HUES6 (cell line): ENCODE measurements around the gene TOP3A.
"Not testable (repeated sequence)": the region's sequence is repeated elsewhere in the genome, so short reads cannot be mapped to it uniquely, and the experiment has no call there.

ENCODE experiments used
- H3K27ac ChIP-seq: 2 replicates; pipeline ENCODE4 v1.7.0; 2013; ENCODE audit warnings: low read depth, mild to moderate bottlenecking, low read length, inconsistent platforms
- H3K27me3 ChIP-seq: 2 replicates; pipeline ENCODE4 v1.6.1; 2013; ENCODE audit warnings: low read length; ENCODE audit not compliant: control insufficient read depth, insufficient read depth
- H3K36me3 ChIP-seq: 2 replicates; pipeline ENCODE4 v1.6.1; 2013; ENCODE audit warnings: low read length; ENCODE audit not compliant: control insufficient read depth, insufficient read depth
- H3K4me1 ChIP-seq: 2 replicates; pipeline ENCODE4 v1.6.1; 2013; ENCODE audit warnings: low read length; ENCODE audit not compliant: control insufficient read depth, insufficient read depth
- H3K4me3 ChIP-seq: 2 replicates; pipeline ENCODE4 v1.5.1; 2013; ENCODE audit warnings: low read depth, low read length
- H3K9ac ChIP-seq: one replicate; pipeline ENCODE4 v1.6.1; 2013; ENCODE audit warnings: mild to moderate bottlenecking, low read length
- H3K9me3 ChIP-seq: 2 replicates; pipeline ENCODE4 v1.6.1; 2013; ENCODE audit warnings: low read depth, low read length; ENCODE audit not compliant: control insufficient read depth, insufficient read depth

Gene TOP3A

DNA sequence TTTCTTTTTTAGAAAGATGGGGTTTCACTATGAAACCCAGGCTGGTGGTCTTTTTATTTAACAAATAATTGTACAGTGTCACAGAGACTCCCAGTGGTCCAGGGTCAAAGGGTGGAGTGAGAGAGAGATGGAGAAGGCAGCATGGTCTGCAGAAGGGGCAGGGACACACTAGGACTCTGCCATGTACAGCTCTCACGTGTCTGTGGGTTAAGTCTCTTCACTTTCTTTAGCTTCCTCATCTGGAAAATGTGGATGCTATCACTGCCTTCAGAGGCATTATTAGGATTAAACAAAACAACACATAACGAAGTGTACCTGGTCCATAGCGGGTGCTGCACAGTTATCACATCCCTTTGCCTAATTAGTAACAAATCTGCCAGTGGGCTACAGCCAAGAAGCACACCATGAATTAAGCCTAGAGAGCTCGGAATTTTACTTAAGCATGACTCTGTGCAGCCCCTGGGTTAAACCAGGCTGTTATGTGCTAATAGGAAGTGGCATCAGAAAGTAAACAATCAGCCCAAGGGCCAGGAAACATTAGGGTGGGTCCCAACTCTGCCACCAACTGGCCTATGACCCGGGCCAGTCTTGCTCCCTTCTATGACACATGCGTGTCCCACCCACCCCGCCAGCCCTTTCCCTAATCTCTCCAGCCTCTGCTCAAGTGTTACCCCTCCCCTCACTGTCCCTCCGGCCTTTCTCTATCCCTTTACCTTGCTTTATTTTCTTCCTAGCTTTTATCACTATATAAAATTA lies 13.9 kb downstream of the TOP3A start:
- H3K27me3 ChIP-seq = no peaks in the 10 kb centered on the region
- H3K4me3 ChIP-seq = no peak overlapping the region
- H3K27ac ChIP-seq = no peak overlapping the region
- H3K9me3 ChIP-seq = no peaks in the 10 kb centered on the region; the same call in 1 of the 2 replicates
- peaks cover 71% of the 10 kb centered on the region for H3K36me3 ChIP-seq
- H3K9ac ChIP-seq = no peak overlapping the region
- H3K4me1 ChIP-seq = no peaks in the 10 kb centered on the region

DNA sequence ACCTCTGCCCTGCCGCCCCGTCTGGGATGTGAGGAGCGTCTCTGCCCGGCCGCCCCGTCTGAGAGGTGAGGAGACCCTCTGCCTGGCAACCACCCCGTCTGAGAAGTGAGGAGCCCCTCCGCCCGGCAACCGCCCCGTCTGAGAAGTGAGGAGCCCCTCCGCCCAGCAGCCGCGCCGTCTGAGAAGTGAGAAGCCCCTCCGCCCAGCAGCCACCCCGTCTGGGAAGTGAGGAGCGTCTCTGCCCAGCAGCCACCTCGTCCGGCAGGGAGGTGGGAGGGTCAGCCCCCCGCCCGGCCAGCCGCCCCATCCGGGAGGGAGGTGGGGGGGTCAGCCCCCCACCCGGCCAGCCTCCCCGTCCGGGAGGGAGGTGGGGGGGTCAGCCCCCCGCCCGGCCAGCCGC lies 16.7 kb downstream of the TOP3A start:
- not testable (repeated sequence) for H3K27ac ChIP-seq
- peaks cover 67% of the 10 kb centered on the region for H3K36me3 ChIP-seq

DNA sequence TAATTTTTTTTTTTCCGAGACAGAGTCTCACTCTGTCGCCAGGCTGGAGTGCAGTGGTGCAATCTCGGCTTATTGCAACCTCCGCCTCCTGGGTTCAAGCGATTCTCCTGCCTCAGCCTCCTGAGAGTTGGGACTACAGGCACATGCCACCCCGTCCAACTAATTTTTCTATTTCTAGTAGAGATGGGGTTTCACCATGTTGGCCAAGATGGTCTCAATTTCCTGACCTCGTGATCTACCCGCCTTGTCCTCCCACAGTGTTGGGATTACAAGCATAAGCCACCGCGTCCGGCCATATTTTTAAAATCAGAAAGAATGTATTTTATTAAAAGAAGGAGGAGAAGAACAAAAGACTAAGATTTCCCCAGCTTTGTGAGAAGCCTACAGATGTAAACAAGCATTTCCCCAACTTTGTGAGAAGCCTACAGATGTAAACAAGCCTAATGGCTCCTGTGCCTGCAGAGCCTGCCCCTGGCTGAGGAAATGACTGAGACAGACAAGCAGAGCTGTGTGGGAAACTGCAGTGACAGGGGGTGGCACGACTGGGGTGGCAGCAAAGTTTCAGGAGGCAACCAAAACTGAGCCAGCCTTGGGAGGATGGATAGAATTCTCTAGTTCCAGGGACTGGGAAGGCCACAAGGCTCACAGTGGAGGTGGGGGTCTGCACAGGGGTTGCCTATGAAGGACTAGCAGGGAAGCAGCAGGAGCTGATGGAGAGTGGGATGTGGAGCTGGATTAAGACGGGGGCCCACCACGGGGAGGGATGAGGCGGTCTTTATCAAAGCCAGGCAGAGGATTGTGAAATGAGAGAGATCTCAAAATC lies 22.9 kb downstream of the TOP3A start:
- Histone ChIP-seq H3K27me3 (no peaks in the 10 kb centered on the region), H3K9ac (no peak overlapping the region), H3K36me3 (peaks cover 81% of the 10 kb centered on the region), H3K4me3 (no peak overlapping the region), H3K27ac (no peak overlapping the region), H3K4me1 (no peaks in the 10 kb centered on the region), H3K9me3 (no peaks in the 10 kb centered on the region)

More for the DNA sequence above, 16.7 kb downstream of the TOP3A start:
- H3K27me3 ChIP-seq, H3K4me1 ChIP-seq, H3K4me3 ChIP-seq, H3K9ac ChIP-seq, H3K9me3 ChIP-seq: not testable (repeated sequence)

DNA sequence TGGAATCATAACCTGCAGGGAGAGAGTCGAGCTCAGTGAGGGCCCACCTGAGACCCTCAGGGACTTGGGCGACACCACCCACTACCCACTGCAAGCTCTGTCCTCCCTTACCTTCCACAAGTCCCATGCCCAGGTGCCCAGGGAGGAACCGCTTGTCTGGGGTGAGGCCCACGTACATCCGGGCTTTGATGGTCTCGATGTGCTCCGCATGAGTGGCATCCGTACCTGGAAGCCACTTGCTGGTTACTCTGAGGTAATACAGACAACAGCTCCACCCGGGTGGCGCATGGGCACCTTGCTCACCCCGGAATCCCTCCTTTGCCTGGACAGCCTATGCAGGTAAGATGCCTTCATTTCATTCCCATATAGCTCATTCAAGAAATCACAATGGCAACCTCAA lies 29.5 kb downstream of the TOP3A start:
- Histone ChIP-seq H3K9ac (no peak overlapping the region), H3K9me3 (no peaks in the 10 kb centered on the region), H3K36me3 (peaks cover 88% of the 10 kb centered on the region)

DNA sequence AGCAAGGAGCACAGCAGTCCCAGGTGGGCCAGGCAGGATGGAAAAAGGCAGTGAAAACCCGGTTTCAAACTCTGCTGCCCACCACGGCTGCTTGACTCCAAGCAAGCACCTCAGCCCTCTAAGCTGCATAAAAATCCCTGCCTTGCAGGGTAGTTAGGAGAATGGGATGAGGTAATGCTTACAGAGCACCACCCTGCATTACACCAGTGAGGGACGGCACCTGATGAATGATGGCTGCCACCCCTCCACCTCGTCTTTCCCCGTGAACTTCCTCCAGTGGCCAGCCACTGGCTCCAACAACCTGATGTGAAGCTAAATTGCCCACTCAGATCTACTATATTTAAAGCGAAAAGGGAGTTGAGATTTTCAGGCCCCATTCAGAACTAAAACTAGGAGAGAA lies 33.0 kb downstream of the TOP3A start:
- peaks cover 92% of the 10 kb centered on the region for H3K36me3 ChIP-seq
- H3K4me1 ChIP-seq = no peaks in the 10 kb centered on the region
- no peaks in the 10 kb centered on the region for H3K9me3 ChIP-seq
- H3K9ac ChIP-seq = no peak overlapping the region
- no peaks in the 10 kb centered on the region for H3K27me3 ChIP-seq
- no peak overlapping the region for H3K4me3 ChIP-seq
- H3K27ac ChIP-seq = no peak overlapping the region

More for the DNA sequence above, 29.5 kb downstream of the TOP3A start:
- Histone ChIP-seq H3K27ac (no peak overlapping the region), H3K27me3 (no peaks in the 10 kb centered on the region), H3K4me3 (no peak overlapping the region), H3K4me1 (no peaks in the 10 kb centered on the region)

DNA sequence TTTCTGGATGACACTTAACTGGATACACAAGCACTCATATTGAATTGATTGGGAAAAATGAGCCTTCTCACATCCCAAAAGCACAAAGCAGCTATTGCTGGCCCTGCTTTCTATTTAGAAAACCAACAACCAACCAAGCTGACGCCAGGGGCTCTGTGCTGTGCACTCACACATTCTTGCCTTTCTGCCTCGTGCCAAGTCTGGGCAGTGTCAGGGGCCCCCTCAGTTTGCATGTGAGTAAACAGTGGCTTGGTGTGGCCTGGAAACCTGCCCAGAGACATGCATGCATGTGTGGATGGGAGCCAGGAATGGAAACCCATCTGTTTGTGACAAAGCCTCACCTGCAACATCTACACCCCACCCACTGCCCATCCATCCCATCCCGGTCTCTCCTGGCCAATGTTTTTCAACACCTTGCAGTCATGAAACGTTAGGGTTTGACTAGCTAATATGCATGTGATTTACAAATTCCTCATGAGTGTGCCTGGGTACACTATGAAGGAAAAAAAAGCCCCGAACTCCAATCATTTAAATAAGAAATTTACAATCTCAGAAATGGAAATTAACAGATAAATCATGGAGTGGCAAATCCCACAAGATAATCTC lies 33.9 kb downstream of the TOP3A start:
- H3K4me1 ChIP-seq = no peaks in the 10 kb centered on the region
- no peaks in the 10 kb centered on the region for H3K27me3 ChIP-seq
- H3K9ac ChIP-seq = no peak overlapping the region
- H3K27ac ChIP-seq = no peak overlapping the region
- H3K36me3 ChIP-seq = peaks cover 95% of the 10 kb centered on the region
- H3K4me3 ChIP-seq = no peak overlapping the region
- no peaks in the 10 kb centered on the region for H3K9me3 ChIP-seq

DNA sequence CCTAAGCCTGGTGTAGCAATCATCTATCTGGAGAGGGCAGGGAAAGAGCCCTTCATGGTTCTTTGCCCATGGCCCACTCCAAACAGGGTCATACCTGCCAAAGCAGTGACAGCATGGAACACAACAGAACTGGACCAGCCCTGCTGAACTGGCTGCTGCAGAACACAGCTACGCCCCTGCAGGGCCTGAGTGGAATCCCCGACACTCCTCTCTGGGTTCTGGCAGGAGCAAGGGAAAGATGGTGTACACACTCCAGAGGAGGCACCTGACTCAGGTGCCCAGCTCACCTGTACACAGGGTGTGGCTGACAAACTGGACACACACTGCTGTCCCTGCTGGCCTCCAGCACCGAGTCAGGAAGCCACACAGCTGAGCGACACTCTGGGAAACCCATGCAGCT lies 34.5 kb downstream of the TOP3A start:
- Histone ChIP-seq H3K9ac (no peak overlapping the region), H3K27ac (no peak overlapping the region), H3K9me3 (no peaks in the 10 kb centered on the region), H3K36me3 (peaks cover 91% of the 10 kb centered on the region), H3K27me3 (no peaks in the 10 kb centered on the region), H3K4me1 (no peaks in the 10 kb centered on the region), H3K4me3 (no peak overlapping the region)

DNA sequence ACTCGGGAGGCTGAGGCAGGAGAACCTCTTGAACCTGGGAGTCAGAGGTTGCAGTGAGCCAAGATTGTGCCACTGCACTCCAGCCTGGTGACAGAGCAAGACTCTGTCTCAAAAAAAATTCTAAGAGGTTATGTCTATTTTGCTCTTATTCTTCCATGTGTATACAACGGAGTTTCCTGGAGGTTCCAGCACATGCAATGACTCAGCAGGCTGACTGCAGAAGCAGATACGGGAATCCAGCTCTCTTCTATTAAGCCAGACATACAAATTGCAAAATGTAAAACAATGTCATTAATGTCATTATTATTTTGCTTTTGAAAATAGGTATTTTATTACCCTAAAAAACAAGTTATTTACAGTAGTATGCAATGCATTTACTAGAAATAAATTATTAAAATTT lies 35.9 kb downstream of the TOP3A start:
- Histone ChIP-seq H3K4me1 (no peaks in the 10 kb centered on the region), H3K9ac (no peak overlapping the region), H3K27me3 (no peaks in the 10 kb centered on the region), H3K27ac (no peak overlapping the region), H3K9me3 (no peaks in the 10 kb centered on the region), H3K36me3 (peaks cover 90% of the 10 kb centered on the region), H3K4me3 (no peak overlapping the region)

DNA sequence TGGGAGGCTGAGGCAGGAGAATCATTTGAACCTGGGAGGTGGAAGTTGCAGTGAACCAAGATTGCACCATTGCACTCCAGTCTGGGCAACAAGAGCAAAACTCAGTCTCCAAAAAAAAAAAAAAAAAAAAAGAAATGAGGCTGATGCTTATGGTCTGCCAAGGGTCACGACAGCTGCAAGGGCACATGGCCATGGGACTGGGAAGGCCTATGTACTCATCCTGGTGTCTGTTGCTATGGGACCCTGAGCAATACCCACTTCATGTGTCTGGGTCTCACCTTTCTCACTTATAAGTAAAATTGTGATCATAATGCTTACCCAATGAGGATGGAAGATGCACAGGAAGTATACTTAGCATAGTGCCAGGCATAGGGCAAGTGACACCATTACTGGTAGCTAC lies 37.7 kb downstream of the TOP3A start:
- Histone ChIP-seq H3K4me3 (no peak overlapping the region), H3K4me1 (no peaks in the 10 kb centered on the region), H3K9ac (no peak overlapping the region), H3K27ac (no peak overlapping the region), H3K27me3 (no peaks in the 10 kb centered on the region), H3K36me3 (peaks cover 87% of the 10 kb centered on the region), H3K9me3 (no peaks in the 10 kb centered on the region)

DNA sequence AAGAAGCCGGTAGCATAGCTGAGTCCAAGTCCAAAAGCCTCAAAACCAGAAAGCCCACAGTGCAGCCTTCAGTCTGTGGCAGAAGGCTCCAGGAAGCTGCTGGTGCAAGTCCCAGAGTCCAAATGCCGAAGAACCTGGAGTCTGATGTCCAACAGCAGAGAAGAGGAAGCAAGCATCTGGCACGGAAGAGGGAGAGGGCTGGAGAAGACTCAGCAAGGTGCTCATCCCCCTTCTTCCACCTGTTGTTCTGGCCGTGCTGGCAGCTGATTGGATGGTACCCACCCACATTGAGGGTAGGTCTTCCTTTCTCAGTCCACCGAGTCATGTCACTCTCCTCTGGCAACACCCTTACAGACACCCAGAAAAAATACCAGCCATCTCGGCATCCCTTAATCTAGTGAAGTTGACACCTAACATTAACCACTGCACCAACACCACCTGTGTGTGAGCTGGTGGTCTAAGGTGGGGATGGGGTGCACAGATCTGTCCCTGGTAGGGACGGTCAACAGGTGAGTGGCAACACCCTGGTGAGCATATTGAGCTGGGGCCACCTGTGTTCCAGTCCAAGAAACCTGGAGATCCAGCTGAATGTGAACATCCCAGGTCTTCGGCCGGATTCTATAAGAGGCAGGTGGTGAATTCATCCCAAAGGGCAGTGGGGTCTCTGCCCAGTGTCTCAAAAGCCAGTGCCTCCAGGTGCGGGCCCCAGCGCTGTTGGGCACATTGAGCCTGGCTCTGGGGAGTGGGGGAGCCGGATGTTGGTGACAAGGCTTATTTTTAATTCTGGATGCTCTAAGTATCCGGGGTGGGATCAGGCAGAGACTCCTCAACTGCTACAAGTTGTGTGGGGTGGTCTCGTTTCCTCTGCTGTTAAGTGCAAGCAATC lies 44.5 kb downstream of the TOP3A start:
- no peaks in the 10 kb centered on the region for H3K9me3 ChIP-seq
- peaks cover 31% of the 10 kb centered on the region for H3K36me3 ChIP-seq
- no peaks in the 10 kb centered on the region for H3K27me3 ChIP-seq
- peaks cover 14% of the 10 kb centered on the region for H3K4me1 ChIP-seq
- H3K9ac ChIP-seq = no peak overlapping the region
- H3K27ac ChIP-seq = no peak overlapping the region
- no peak overlapping the region for H3K4me3 ChIP-seq
